K562 treated with DMSO at 1 percent for 12 hours (cell line): Measurements from ENCODE around the gene EIF5. TPM values are rescaled to one million over a fixed set of nuclear protein-coding genes. Genes with fewer than 3 reads are reported as not detected.

ENCODE experiments used
- total RNA-seq: library from RNA; unstranded; fragments of 300-600 nt; gene quantifications from 2 replicates; pipeline ENCODE4 v1.2.3, GENCODE V29; 2022; ENCODE audit not compliant: insufficient read depth

EIF5 gene
- total RNA-seq = 106 and 203 TPM in 2 replicates

GRCh38 chr14:103333754-103334643 lies at the start of gene EIF5:
Gene EIF5, plus strand, starts transcription at chr14:103334237. Its CDS starts 1,624 bp downstream, at chr14:103335861.

DNA sequence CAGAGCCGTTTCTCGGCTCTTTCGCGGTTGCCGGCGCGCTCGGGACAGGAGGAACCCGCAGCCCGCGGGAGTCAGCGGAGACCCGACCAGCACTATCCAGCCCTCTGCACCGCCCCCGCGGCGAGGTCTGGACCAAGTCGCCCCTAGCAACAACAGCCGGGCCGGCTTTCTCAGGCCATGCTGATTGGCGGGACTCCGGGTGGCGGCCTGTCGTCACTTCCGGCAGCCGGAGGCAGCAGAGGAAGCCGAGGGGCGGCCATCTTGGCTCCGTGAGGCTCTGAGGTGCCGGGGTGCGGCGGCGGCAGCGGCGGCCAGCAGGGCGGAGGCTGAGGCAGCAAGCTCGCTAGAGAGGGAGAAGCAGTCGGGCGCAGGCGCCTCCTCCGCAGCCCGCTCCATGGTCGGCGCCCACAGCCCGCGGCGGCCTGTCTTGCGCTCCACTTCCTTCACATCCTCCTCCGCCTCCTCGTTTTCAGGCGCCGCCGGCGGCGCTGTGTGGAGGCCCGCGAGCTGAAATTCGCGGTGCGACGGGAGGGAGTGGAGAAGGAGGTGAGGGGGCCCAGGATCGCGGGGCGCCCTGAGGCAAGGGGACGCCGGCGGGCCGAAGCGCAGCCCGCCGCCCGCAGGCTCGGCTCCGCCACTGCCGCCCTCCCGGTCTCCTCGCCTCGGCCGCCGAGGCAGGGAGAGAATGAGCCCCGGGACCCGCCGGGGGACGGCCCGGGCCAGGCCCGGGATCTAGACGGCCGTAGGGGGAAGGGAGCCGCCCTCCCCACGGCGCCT lies 51.3 kb downstream of the EIF5 start, which contains the start of gene MARK3:
Gene MARK3 (plus strand): TSS at position 264 of the 777 bp plus-strand sequence. CDS start 615 bp downstream, outside the sequence.

Other genes starting within 250 kb of the EIF5 start
- 1.8 TPM in 1 of 2 replicates, not detected in the other for gene EXOC3L4, start 239.5 kb upstream of the EIF5 start, total RNA-seq
- gene TNFAIP2, start 210.8 kb upstream of the EIF5 start, total RNA-seq = 103 and 168 TPM in 2 replicates
- 33.2 and 52.1 TPM in 2 replicates for gene MARK3, start 51.2 kb downstream of the EIF5 start, total RNA-seq
- 267 and 339 TPM in 2 replicates for gene CKB, start 188.6 kb downstream of the EIF5 start, total RNA-seq
- 4.1 and 4.9 TPM in 2 replicates for gene TRMT61A, start 195.0 kb downstream of the EIF5 start, total RNA-seq
- 4.7 and 11.2 TPM in 2 replicates for gene BAG5, start 228.4 kb downstream of the EIF5 start, total RNA-seq
- 36.0 and 49.4 TPM in 2 replicates for gene COA8, start 228.7 kb downstream of the EIF5 start, total RNA-seq